ENCODE data around the gene MTA2.
"Not testable (repeated sequence)": the region's sequence is repeated elsewhere in the genome, so short reads cannot be mapped to it uniquely, and the experiment has no call there.

MTA2 gene

DNA sequence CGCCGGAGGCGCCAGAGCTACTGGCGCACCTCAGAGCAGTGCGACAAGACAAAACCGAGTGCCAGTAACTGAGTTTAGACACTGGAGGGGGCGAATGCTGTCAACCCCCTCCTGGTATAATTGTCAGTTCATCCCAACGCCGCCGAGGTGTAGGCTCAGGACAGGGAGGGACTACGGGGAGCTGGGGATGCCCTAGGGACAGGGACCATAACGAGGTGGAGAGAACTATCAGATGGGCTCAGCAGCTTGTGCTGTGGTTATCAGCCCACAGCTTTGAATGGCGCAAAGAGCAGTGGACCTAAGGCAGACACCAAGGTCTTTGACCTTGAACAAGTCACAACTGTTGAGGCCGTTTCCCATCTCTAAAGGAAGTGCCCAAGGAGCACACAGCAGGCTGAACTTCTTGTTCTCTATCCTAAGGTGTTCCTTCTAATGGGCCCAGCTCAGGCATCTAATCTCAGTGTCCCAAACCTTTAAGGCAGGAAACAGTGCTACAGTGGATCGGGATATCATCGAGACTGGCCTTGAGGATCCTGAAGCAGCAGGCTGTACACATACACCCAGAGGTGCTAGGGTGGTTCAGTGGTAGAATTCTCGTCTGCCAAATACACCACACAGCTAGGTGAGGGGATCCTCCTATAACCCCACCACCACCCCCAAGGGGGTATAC lies 9.4 kb downstream of the MTA2 start:
- DNase-seq, result no peak

DNA sequence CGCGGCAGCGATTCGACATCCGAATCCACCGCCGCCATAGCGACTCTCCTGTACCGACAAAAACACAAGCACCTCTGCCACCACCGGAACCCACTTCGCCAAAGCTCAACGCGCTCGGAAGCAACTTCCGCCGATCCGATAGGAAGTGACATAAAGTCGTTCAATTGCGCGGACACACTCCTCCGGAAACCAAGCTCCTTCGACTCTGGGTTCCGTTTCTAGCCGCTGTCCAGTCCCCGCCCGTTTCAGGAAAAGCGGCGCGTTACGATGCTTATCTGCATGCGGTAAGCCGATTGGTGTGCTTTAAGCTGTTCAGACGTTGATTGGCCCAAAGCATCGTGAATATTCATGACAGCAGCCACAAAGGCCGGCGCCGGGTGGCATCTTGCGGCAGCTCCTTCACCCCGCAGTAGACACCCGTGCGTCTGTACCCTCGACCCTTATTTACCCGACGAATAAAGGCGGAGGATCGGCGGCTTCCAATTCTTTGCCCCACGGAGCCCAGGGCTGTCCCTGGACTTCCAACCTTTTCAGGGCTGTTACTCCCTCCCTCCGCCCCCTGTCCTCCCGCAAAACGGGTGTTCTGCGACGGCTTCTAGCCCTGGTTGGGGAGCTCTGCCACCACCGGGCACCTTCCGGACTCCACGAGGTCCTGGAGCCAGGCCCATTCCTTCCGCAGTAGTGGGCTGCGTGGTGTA lies 10.1 kb downstream of the MTA2 start, which contains the start of gene TUT1:
Gene TUT1 (minus strand): TSS at position 76 of the 698 bp plus-strand sequence. CDS start 38 bp downstream, at position 38.
- DNase-seq, result peak; percentile 89

DNA sequence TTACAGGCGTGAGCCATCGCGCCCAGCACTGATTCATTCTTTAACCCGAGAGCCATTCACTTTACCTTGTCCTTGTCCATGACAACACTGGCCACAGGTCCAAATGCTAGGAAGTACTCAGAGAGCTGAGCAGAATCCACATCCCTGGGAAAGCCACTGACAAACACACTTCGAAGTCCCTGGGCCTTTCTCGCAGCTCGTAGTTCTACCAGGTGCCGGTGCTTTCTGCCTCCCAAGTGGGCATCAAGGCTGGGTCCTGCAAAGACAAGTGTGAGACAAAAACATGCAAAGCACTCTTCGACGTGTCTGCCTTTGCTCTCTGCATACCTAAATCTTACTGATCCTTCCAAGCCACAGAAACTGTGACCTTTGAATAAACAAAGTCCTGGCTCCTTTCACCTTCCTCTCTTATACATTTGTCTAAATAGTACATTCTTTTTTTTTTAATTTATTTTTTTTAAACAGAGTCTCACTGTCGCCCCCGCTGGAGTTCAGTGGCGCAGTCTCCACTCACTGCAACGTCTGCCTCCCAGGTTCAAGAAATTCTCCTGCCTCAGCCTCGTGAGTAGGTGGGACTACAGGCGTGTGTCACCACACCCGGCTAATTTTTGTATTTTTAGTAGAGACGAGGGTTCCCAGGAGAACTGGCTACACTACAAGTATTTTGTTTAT lies 12.6 kb downstream of the MTA2 start:
- DNase-seq, result no peak

DNA sequence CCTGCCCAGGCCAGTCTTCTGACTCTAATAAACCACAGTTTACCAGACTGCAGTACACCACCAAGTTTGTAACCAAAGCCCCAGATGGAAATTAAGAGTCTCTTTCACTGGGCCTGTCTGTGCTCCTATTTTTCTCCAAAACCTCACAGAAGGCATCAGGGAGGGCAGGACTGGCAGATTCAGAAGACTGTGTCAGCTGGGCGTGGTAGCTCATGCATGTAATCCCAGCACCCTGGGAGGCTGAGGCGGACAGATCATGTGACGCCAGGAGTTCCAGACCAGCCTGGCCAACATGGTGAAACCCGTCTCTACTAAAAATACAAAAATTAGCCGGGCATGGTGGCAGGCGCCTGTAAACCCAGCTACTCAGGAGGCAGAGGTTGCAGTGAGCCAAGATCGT lies 16.3 kb downstream of the MTA2 start:
- DNase-seq, result not testable (repeated sequence)

DNA sequence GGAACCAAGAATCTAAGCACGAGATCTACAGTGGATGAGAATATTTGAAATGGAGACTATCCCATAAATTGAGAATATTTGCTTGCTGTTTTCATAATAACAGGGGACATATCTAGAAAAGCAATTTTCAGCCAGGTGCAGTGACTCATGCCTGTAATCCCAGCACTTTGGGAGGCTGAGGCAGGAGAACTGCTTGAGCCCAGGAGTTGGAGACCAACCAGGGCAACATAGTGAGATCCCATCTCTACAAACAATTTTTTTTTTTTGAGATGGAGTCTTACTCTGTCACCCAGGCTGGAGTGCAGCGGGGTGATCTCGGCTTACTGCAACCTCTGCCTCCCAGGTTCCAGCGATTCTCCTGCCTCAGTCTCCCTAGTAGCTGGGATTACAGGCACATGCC lies 19.9 kb downstream of the MTA2 start:
- not testable (repeated sequence) for DNase-seq

DNA sequence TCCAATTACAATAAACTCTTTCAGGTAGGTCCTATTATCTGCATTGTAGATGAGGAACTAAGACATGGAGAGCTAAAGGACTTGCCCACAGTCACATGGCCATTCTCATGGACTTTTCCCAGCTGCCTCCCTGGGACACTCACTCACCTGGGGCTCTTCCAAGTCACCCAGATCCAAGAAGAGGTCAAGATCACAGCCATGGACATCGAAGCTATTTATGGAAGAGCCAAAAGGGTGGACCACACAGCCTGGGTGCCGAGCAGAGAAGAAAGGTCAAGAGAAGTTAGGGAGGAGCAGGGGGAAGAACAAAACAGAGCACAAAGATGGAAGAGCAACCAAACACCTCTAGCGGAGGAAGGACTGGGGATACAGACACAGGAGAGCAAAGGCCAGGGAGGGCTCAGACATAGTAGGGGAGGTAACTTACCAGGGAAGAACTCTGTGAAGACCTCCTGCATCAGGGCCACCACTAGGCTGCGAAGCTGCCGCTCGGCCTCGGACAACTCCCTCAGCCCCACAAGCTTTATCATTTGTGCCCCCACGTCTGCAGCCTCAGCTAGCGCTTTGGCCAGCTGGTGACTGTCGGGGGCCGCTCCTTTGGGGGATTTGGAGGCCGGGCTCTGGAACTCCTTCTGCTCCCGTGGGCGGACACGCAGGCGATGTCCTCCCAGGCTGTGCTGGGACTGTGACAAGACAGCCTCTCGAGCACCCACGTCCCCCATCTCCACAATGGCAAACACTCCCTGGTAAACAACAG lies 20.5 kb downstream of the MTA2 start:
- DNase-seq, result no peak

DNA sequence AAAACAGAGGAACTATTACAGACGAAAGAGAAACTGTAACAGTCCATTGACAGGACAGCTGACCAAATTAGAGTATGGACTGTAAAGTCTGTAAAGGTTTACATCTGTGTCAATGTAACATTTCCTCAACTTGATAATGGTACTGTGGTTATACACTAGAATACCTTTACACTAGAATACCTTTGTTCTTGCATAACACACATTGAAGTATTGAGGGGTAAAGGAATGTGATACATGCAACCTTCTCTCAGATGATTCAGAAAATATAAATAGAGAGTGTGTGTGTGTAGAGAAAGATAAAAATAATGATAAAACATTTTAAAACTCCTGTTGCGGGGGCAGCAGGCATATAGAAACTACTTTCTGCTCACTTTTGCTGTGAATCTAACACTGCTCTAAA lies 22.4 kb downstream of the MTA2 start:
- DNase-seq, result no peak

DNA sequence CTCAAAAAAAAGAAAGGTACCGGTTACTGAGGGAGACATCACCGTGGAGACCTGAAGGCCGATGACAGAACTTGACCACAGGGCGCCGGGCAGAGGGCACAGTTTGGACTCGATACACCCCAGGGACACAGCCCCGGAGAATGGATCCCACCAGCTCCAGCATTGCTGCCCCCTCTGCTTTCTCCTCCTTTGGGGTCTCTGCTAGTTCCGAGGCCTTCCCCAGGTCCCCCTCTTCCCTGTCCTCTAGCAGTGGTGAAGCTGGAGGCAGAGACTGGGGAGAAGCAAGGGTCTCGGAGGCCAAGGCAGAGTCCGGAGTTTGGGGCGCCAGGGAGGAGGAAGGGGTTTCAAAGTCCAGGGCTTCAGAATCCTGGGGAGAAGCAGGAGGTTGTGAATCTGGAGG lies 23.1 kb downstream of the MTA2 start:
- no peak for DNase-seq

DNA sequence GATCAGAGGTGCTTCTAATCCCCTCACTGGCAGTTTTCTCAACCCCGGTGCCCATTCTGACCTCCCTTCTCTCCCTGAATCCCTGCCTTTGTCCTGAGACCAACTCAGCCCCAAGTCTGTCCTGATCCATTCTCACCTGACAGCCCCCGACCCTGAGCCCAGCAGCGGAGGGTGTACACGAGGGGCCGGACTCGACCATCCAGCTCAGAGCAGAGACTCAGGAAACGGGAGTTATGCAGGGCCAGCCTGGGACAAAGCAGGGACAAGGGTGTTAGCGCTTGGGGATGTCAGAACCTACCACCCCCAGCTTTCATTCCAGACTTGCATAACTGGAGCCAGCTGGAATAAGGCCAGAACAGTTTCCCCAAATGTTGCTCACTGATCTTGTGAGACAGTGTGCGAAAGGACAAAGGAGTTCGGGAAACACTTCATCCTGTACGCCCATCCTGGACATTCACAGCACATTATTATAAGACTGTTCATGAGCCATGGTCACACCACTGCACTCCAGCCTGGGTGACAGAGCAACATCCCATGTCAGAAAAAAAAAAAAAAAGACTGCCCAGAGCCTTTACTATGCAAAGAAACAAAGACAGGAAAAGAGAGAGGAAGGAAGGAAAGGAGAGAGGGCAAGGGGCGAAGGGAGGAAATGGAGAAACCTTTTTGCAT lies 24.5 kb downstream of the MTA2 start:
- DNase-seq, result no peak

DNA sequence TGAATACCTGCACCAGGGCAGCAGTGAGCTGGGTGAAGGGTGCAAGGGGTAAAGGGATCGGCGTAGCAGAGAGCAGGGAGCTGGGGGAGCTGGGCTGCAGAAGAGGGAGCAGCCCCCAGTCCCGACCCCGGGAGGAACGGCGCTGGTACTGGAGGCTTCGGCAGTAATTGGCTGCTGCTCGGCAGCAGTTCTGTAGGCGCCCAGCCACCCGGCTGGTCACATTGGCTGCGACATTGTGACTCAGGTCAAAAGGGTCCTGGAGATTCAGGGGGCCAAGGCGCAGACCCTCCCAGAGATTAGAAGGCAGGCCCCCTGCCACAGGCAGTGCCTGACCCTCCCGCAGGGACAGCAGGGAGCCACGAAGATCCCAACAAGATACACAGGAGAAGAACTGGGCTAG lies 25.8 kb downstream of the MTA2 start:
- no peak for DNase-seq

DNA sequence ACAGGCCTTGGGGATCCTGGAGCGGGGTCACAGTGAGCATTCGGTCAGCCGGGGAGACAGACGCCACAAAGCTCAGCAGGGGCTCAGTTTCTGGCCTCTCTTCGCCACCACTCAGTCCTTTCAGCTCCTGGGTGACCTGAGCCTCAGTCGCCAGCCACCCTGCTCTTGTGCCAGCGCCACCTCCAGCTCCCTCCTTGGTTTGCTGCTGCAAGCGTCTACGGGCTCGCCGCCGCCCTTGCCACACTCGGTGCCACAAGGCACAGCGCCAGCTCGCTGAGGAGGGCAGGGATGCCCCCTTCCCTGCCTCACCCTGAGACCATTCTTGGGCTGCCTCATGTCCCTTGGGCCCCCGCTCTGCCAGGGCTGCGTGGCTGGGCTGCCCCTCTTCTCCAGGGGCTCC lies 26.5 kb downstream of the MTA2 start:
- DNase-seq, result no peak

DNA sequence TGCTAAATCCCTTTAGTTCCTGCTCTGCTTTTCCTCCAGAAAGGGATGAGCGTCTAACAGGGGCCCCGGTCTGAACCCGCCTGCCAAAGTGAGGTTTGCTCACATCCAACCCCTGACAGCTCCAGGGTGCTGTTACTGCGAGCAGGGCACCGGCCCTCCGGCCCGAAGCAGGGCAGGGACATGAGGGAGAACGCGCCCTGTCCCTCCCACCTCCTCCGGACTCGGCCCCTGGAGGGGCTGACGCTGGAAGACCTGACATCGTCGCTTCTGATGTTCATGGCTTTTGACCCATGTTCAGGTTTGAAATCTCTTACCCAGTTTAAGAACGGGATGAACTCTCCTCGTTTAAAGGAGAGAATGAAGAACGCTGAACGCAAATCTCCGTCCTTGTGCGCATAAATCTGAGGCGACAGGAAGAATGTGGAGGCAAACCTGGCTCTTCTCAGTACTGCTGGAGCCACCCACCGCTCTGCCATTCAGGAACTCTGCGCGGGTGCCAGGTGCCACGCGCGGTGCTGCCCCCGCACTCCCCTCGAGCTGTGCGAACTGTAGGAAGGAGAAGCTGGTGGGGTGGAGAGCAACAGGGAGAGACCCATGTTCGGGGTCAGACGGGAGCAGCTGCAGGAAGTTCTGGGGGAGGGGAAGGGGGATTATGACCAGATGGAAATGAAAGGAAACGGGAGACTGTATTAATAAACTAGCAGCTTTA lies 27.1 kb downstream of the MTA2 start:
- DNase-seq, result no peak

DNA sequence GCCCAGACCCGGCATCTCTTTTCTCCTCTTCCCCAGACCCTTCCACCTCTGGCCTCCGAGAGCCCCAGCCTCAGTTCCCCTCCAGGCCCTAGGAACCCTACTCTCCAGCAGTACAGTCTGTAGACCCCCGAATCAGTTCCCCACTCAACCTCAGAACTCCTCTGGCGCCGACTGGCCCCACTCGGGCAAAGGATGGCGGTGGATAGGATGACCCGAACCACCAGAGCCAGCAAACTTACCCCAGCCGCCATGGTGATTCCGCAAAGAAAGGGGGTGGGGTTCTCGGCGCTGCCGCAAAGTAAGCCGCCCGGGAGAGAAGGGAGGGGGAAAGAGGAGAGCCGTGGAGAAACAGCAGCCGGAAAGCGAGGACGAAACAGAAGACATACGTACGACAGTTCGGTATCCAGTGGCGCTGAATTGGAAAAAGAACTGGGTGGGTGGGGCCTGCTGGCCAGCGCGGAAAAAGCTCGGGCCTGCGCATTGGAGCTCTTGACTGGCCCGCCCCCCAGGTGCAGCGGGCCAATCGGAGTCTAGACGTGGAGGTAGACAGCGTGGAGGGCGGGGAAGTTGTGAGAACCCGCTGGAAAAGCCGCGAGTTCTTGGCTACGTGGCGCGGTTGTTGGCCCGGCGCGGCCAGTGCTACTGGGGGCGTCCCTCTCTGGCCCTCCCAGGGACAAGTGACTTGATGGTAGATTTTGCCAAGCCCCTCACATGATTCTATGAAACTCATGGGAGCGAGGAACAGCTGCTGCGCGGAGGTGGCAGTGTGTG lies 27.9 kb downstream of the MTA2 start, which contains the start of gene EEF1G:
Gene EEF1G (minus strand): TSS at position 300 of the 771 bp plus-strand sequence. CDS start 49 bp downstream, at position 251.
- peak; percentile 93 for DNase-seq

DNA sequence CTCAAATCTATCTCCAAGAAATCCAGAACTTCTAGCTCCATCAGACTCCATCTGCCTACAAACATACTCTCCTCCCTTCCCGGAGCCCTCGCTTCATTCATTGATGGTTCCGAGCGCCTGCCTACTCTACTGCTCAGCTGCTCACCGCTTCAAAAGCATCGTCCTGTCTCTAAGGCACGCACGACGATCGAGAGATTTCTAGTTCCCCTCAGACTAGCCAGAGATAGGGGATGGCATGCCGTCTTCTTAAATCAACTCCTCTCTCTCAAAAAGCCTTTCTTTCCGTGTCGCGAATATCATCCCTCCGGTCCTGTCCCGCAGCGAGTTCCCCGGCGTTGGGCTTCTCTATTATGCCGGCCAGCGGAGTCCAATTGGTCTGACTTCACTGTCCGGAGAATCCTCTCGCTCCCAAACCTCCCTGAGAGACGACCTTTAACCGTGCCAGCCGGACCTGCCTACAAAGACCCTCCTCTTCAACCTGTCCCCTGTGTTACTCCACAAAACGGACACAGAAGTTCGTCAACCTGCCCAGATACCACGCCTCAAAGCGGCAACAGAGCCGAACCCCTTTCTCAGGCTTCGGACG lies 28.6 kb downstream of the MTA2 start:
- no peak for DNase-seq

DNA sequence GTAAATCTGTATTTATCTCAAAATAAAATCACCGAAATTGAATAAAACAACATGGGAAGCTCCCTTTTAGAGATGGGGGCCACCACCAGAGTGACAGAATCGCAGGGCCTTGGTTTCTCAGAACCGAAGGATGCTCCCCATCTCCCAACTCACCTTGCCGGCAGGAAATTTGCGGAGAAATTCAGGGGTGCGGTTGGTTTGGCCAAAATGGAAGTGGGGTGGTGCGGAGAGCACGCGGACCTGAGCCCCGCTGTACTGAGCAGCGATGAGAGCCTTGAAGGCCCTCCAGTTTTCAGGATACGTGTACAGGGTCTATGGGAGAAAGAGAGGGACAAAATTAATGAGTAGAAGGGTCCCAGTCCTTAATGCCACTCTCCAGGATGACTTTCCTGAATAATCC lies 29.2 kb downstream of the MTA2 start:
- DNase-seq, result no peak

DNA sequence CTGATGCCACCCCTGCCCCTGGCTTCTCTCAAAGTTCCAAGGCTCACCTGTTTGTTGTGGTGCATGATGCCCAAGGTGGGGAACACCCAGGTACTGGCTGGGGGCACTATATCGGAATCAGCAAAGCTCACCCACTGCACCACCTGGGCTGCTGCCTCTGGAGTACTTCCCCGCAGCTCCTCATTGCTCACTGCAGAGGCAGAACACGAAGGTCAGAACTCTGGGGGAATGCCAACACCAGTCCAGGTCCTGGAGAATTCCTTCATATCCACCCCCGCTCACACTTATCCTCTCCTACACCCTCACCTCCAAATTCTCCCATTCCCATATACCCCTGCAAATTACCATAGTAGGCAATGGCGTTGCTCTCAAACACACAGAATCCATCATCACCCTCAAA lies 30.2 kb downstream of the MTA2 start:
- not testable (repeated sequence) for DNase-seq

DNA sequence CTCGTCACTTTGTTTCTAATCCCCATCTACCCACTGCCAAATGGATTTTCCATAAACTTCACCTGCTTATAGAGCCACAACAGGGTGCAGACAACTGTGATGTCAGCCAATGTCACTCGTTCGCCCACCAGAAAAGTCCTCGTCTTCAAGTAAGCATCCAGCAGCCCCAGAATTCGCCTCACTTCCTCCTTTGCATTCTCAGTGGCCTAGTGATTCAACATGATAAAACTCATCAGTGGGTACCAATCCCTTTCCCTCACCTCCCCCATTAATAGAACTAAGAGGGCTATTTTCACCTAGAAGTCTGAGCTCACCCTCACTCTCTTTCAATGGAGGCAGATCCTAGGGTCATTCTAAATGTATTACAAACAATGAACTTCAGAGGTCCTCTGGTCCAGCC lies 30.8 kb downstream of the MTA2 start:
- not testable (repeated sequence) for DNase-seq

DNA sequence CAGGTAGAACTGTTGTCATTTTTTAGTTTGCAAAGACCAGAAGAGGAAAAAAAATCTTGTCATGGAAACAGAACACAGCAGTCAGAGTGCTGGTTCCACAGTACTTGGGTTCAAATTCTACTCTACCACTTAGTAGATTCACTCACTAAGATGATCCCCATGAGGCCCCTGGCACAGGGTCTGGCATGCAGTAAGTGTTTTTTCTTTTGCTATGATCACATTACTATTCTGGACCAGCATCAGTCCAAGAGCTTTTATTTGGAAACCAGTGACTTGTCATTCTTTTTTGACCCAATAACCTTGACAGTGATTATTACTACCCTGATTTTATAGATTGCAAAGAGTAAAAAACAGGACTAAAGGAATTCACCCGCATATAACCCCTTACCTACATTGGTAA lies 32.1 kb downstream of the MTA2 start:
- DNase-seq, result no peak

DNA sequence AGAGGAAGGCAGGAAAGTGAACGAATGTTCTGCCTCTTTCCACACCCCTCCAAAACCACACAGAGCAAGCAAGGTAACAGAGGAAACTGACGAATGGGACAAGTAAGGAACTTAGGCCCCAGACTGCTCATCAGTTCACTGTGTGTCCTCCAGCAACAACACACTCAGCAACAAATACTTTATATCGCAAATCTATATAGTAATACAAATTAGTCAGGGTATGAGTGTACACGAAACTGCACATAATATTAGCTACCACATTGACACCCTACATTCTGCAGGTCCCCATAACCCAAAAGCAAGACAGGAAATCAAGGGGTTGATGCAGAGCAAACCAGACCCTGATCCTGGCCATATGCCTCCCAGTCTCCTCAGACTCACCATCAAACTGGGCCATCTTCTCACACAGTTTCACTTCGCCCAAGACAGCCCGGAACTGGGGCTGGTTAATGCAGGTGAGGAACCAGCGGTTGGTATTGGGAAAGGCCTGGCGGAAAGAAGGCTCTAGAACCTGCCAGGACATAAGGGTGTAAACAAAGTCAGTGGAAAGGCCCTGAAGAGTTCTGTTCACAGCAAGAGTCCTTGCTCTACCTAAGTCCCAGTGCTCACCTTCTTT lies 34.5 kb downstream of the MTA2 start:
- no peak for DNase-seq

DNA sequence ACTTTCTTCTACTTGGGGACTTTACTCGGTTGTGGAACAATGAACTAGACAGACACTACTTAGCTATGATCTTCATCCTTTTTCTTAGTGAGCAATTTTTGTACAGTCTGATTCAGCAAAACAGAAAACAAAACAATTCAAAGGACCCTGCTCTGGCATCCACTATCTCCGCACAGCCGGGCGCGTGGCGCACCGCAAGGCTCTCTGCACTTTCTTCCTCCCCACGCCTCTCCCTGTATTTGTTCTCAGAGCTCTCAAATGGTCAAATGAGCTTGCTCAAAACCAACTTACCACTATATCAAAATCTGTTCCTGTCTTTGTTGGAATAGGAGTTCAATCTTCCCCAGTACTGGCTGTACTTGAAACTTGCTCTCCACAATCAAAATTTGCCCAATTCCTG lies 35.4 kb downstream of the MTA2 start:
- no peak for DNase-seq
